ENCODE data around the gene TNFRSF8. TPM values are rescaled to one million over a fixed set of nuclear protein-coding genes. Genes with fewer than 3 reads are reported as not detected.

TNFRSF8 gene
- total and polyA plus RNA-seq, 9 of the 15 experiments (the other 6 are each of a cell fraction or from before 2014, with no cell fraction given): 3.5 to 38.4 (median 17.1) TPM

DNA sequence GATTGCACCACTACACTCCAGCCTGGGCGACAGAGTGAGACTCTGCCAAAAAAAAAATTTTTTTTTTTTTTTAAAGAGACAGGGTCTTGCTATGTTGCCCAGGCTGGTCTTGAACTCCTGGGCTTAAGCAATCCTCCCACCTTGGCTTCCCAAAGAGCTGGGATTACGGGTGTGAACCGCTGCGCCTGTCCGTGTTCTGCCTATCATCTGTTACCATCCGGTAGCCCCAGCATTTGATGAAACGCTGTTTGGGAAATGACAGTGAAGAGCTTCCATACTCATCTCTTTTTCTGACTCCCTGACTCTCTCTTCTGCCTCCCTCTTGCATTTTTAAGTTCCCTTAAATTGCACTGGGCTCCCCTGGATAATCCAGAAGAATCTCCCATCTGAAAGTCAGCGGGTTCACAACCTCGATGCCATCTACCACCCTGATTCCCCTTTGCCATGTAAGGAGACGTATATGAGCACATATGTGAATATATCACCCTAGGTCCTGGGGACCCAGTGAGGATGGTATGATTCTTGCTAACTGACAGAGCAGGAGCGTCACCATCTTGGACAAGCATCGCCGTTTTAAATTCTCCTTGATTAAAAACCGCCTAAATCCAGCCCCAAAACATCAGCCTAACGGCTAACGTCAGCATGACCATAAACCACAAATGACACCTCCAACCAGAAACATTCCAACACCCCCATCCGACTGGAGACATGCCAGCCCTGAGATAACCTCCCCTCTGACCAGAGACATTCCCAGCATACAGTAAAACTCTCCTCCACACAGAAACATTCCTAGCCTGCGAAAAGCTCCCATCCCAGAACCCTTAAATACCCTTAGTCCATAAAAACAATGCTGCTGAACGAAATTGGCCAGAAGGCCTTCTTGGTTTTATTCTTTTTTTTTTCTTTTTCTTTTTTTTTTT lies 12.4 kb downstream of the TNFRSF8 start (continued):
- TF ChIP-seq ZNF778 (CRISPR knock-in tag; IDR thresholded peaks at IDR 0.05) (no peak), ZNF57 (CRISPR knock-in tag; IDR thresholded peaks at IDR 0.05) (peak; percentile 92), ZKSCAN3 (CRISPR knock-in tag; IDR thresholded peaks at IDR 0.05) (peak; percentile 89), PHB2 (IDR thresholded peaks at IDR 0.05; ENCODE audit: low read depth) (no peak; the same call in 1 of the 2 replicates), NFYB (IDR thresholded peaks at IDR 0.05; ENCODE audit: extremely low read depth, insufficient read length) (no peak), NFE2L1 (tag; IDR thresholded peaks at IDR 0.05; ENCODE audit: borderline replicate concordance, low read depth) (peak; percentile 83), ZFPM2 (CRISPR knock-in tag; IDR thresholded peaks at IDR 0.05) (peak; percentile 59; the same call in 1 of the 2 replicates), GTF2A2 (tag; IDR thresholded peaks at IDR 0.05) (peak; percentile 93), TRIM24 (IDR thresholded peaks at IDR 0.05) (peak; percentile 50 to 79; a peak in 3 of 4 replicates), TEAD2 (tag; IDR thresholded peaks at IDR 0.05) (peak; percentile 97), ZNF436 (CRISPR knock-in tag; IDR thresholded peaks at IDR 0.05) (no peak), RBM34 (IDR thresholded peaks at IDR 0.05; ENCODE audit: borderline replicate concordance, insufficient read depth, low read length) (no peak), NUFIP1 (IDR thresholded peaks at IDR 0.05; ENCODE audit: partially characterized antibody) (peak; percentile 92), BRF1 (IDR thresholded peaks at IDR 0.05; ENCODE audit: borderline replicate concordance, extremely low read depth, insufficient read length) (no peak), GABPB2 (CRISPR knock-in tag; conservative IDR thresholded peaks at IDR 0.05) (peak; percentile 3; the same call in 1 of the 2 replicates), TCF3 (CRISPR knock-in tag; IDR thresholded peaks at IDR 0.05) (peak; percentile 48), SUPT5H (IDR thresholded peaks at IDR 0.05) (peak; percentile 25; the same call in 1 of the 2 replicates), TAF15 (IDR thresholded peaks at IDR 0.05; ENCODE audit: low read depth, low read length) (no peak), ZNF668 (CRISPR knock-in tag; IDR thresholded peaks at IDR 0.05) (peak; percentile 98), POLR2AphosphoS5 (IDR thresholded peaks at IDR 0.05; ENCODE audit: control insufficient read depth, insufficient read depth, low read depth, low read length) (peak; percentile 39; the same call in 1 of the 2 replicates), RBM15 (IDR thresholded peaks at IDR 0.05; ENCODE audit: insufficient read depth, low read length) (no peak), E2F3 (CRISPR knock-in tag; IDR thresholded peaks at IDR 0.05) (peak; percentile 98), BRD4 (IDR thresholded peaks at IDR 0.05) (no peak)
- TF ChIP-seq, protein P1, sequence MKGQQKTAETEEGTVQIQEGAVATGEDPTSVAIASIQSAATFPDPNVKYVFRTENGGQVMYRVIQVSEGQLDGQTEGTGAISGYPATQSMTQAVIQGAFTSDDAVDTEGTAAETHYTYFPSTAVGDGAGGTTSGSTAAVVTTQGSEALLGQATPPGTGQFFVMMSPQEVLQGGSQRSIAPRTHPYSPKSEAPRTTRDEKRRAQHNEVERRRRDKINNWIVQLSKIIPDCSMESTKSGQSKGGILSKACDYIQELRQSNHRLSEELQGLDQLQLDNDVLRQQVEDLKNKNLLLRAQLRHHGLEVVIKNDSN (CRISPR knock-in tag; IDR thresholded peaks at IDR 0.05): no peak
- TF ChIP-seq, protein P2, sequence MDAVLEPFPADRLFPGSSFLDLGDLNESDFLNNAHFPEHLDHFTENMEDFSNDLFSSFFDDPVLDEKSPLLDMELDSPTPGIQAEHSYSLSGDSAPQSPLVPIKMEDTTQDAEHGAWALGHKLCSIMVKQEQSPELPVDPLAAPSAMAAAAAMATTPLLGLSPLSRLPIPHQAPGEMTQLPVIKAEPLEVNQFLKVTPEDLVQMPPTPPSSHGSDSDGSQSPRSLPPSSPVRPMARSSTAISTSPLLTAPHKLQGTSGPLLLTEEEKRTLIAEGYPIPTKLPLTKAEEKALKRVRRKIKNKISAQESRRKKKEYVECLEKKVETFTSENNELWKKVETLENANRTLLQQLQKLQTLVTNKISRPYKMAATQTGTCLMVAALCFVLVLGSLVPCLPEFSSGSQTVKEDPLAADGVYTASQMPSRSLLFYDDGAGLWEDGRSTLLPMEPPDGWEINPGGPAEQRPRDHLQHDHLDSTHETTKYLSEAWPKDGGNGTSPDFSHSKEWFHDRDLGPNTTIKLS (IDR thresholded peaks at IDR 0.05; ENCODE audit: borderline replicate concordance, low read depth): peak; percentile 58; the same call in 1 of the 2 replicates
- TF ChIP-seq, protein P3, sequence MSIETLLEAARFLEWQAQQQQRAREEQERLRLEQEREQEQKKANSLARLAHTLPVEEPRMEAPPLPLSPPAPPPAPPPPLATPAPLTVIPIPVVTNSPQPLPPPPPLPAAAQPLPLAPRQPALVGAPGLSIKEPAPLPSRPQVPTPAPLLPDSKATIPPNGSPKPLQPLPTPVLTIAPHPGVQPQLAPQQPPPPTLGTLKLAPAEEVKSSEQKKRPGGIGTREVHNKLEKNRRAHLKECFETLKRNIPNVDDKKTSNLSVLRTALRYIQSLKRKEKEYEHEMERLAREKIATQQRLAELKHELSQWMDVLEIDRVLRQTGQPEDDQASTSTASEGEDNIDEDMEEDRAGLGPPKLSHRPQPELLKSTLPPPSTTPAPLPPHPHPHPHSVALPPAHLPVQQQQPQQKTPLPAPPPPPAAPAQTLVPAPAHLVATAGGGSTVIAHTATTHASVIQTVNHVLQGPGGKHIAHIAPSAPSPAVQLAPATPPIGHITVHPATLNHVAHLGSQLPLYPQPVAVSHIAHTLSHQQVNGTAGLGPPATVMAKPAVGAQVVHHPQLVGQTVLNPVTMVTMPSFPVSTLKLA (conservative IDR thresholded peaks at IDR 0.05): peak in 1 of 2 experiments; percentile 11; a peak in 1 of 4 replicates
